WTC11 (cell line): ENCODE measurements around the gene FOXN3.

Source experiments
- ATF1 ChIP-seq: sonication (generic); formaldehyde crosslinking; IDR thresholded peaks from 2 replicates; pipeline ENCODE4 v1.8.1; 2023; ENCODE audit warnings: mild to moderate bottlenecking, moderate library complexity, missing genetic modification reagents
- ATF6 ChIP-seq: sonication (generic); formaldehyde crosslinking; IDR thresholded peaks from 2 replicates; pipeline ENCODE4 v1.8.1; 2023; ENCODE audit warnings: mild to moderate bottlenecking, missing genetic modification reagents
- CREM ChIP-seq: sonication (generic); formaldehyde crosslinking; IDR thresholded peaks from 2 replicates; pipeline ENCODE4 v1.8.1; 2022; ENCODE audit warnings: mild to moderate bottlenecking, missing genetic modification reagents, moderate library complexity
- MAX ChIP-seq: sonication (generic); formaldehyde crosslinking; IDR thresholded peaks from 2 replicates; pipeline ENCODE4 v1.8.0; 2022; ENCODE audit warnings: mild to moderate bottlenecking, missing genetic modification reagents
- SP1 ChIP-seq: sonication (generic); formaldehyde crosslinking; conservative IDR thresholded peaks from 2 replicates; pipeline ENCODE4 v1.8.1; 2022; ENCODE audit warnings: missing genetic modification reagents
- TP53 ChIP-seq: sonication (generic); formaldehyde crosslinking; IDR thresholded peaks from 2 replicates; pipeline ENCODE4 v1.8.1; 2023; ENCODE audit warnings: mild to moderate bottlenecking, missing genetic modification reagents
- TF ChIP-seq, protein P1 (sequence below): fragments of 200-600 bp; IDR thresholded peaks from 2 replicates; pipeline ENCODE4 v1.8.0; 2022; ENCODE audit warnings: antibody characterized with exemption
- TF ChIP-seq, protein P2 (sequence below): sonication (generic); formaldehyde crosslinking; conservative IDR thresholded peaks from 2 replicates; pipeline ENCODE4 v1.8.1; 2022; ENCODE audit warnings: mild to moderate bottlenecking, missing genetic modification reagents

GRCh38 chr14:89351221-89351515 is 65.9 kb downstream of the FOXN3 start:
- TF ChIP-seq, protein P1, sequence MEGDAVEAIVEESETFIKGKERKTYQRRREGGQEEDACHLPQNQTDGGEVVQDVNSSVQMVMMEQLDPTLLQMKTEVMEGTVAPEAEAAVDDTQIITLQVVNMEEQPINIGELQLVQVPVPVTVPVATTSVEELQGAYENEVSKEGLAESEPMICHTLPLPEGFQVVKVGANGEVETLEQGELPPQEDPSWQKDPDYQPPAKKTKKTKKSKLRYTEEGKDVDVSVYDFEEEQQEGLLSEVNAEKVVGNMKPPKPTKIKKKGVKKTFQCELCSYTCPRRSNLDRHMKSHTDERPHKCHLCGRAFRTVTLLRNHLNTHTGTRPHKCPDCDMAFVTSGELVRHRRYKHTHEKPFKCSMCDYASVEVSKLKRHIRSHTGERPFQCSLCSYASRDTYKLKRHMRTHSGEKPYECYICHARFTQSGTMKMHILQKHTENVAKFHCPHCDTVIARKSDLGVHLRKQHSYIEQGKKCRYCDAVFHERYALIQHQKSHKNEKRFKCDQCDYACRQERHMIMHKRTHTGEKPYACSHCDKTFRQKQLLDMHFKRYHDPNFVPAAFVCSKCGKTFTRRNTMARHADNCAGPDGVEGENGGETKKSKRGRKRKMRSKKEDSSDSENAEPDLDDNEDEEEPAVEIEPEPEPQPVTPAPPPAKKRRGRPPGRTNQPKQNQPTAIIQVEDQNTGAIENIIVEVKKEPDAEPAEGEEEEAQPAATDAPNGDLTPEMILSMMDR: no peak
- TF ChIP-seq, protein P2, sequence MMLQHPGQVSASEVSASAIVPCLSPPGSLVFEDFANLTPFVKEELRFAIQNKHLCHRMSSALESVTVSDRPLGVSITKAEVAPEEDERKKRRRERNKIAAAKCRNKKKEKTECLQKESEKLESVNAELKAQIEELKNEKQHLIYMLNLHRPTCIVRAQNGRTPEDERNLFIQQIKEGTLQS (CRISPR knock-in tag): no peak
- no peak for TF ChIP-seq MAX (CRISPR knock-in tag)
- no peak for TF ChIP-seq ATF1 (CRISPR knock-in tag)
- TF ChIP-seq SP1 (CRISPR knock-in tag): no peak
- no peak for TF ChIP-seq CREM (CRISPR knock-in tag)
- no peak for TF ChIP-seq ATF6 (CRISPR knock-in tag)
- no peak for TF ChIP-seq TP53 (CRISPR knock-in tag)
